ENCODE results near the gene FNDC3B. TPM values are rescaled to one million over a fixed set of nuclear protein-coding genes. Genes with fewer than 3 reads are reported as not detected.

FNDC3B gene
- total and polyA plus RNA-seq, 2 donors = 11.0 to 11.9 TPM

DNA sequence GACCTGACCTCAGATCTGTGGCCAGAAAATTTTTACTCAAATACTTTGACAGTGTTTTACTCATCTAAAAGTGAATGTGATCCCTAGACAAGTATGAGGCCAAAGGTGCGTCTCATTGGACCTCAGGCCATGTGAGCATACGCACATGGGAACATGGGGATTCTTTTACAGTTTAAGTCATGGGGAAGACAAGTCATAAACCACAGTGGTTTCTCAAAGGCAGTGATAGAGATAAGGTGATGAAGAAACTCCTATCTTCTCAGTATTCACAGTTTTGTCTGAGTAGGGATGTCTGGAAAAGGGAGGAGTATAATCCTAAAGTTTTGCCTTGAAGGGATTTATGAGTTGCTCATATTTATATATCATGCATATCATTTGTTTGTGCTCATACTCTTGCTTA is 173.8 kb downstream of the FNDC3B start:
- Histone ChIP-seq H3K4me1 (ENCODE audit: control insufficient read depth in 2 of 2, insufficient read depth in 2 of 2, low read length in 2 of 2) (no peaks in the 10 kb centered on the region), H3K4me3 (ENCODE audit: low read length in 2 of 2) (no peak overlapping the region), H3K9me3 (ENCODE audit: control insufficient read depth in 2 of 2, insufficient read depth in 1 of 2, low read length in 1 of 2) (peaks cover 0 to 3% of the 10 kb centered on the region in 2 donors), H3K27ac (ENCODE audit: low read depth in 1 of 2, low read length in 1 of 2) (no peak overlapping the region), H3K36me3 (ENCODE audit: control insufficient read depth in 2 of 2, insufficient read depth in 2 of 2, low read length in 1 of 2) (no peaks in the 10 kb centered on the region), H3K27me3 (ENCODE audit: control insufficient read depth in 2 of 2, insufficient read depth in 1 of 2, low read length in 1 of 2) (no peaks in the 10 kb centered on the region)
- no peak for DNase-seq (ENCODE audit: low read depth in 6 of 9, low spot score in 9 of 9)
- 96% methylated on average over 2 of the region's 2 CpGs for WGBS

GRCh38 chr3:172213904-172214303 is 174.5 kb downstream of the FNDC3B start:
- Histone ChIP-seq H3K4me1 (ENCODE audit: control insufficient read depth in 2 of 2, insufficient read depth in 2 of 2, low read length in 2 of 2) (no peaks in the 10 kb centered on the region), H3K36me3 (ENCODE audit: control insufficient read depth in 2 of 2, insufficient read depth in 2 of 2, low read length in 1 of 2) (no peaks in the 10 kb centered on the region), H3K9me3 (ENCODE audit: control insufficient read depth in 2 of 2, insufficient read depth in 1 of 2, low read length in 1 of 2) (peaks cover 0 to 3% of the 10 kb centered on the region in 2 donors), H3K4me3 (ENCODE audit: low read length in 2 of 2) (no peak overlapping the region), H3K27me3 (ENCODE audit: control insufficient read depth in 2 of 2, insufficient read depth in 1 of 2, low read length in 1 of 2) (no peaks in the 10 kb centered on the region), H3K27ac (ENCODE audit: low read depth in 1 of 2, low read length in 1 of 2) (no peak overlapping the region)
- DNase-seq (ENCODE audit: low read depth in 6 of 9, low spot score in 9 of 9) = no peak
- WGBS = 96% methylated on average over 4 of the region's 4 CpGs

GRCh38 chr3:172216267-172216666 is 176.9 kb downstream of the FNDC3B start:
- 98% methylated on average over 5 of the region's 5 CpGs for WGBS
- Histone ChIP-seq H3K4me1 (ENCODE audit: control insufficient read depth in 2 of 2, insufficient read depth in 2 of 2, low read length in 2 of 2) (no peaks in the 10 kb centered on the region), H3K27me3 (ENCODE audit: control insufficient read depth in 2 of 2, insufficient read depth in 1 of 2, low read length in 1 of 2) (no peaks in the 10 kb centered on the region), H3K27ac (ENCODE audit: low read depth in 1 of 2, low read length in 1 of 2) (no peak overlapping the region), H3K9me3 (ENCODE audit: control insufficient read depth in 2 of 2, insufficient read depth in 1 of 2, low read length in 1 of 2) (no peaks in the 10 kb centered on the region), H3K4me3 (ENCODE audit: low read length in 2 of 2) (no peak overlapping the region), H3K36me3 (ENCODE audit: control insufficient read depth in 2 of 2, insufficient read depth in 2 of 2, low read length in 1 of 2) (no peaks in the 10 kb centered on the region)
- no peak for DNase-seq (ENCODE audit: low read depth in 6 of 9, low spot score in 9 of 9)

GRCh38 chr3:172216911-172217310 is 177.5 kb downstream of the FNDC3B start:
- Histone ChIP-seq H3K36me3 (ENCODE audit: control insufficient read depth in 2 of 2, insufficient read depth in 2 of 2, low read length in 1 of 2) (no peaks in the 10 kb centered on the region), H3K9me3 (ENCODE audit: control insufficient read depth in 2 of 2, insufficient read depth in 1 of 2, low read length in 1 of 2) (no peaks in the 10 kb centered on the region), H3K4me3 (ENCODE audit: low read length in 2 of 2) (no peak overlapping the region), H3K4me1 (ENCODE audit: control insufficient read depth in 2 of 2, insufficient read depth in 2 of 2, low read length in 2 of 2) (no peaks in the 10 kb centered on the region), H3K27me3 (ENCODE audit: control insufficient read depth in 2 of 2, insufficient read depth in 1 of 2, low read length in 1 of 2) (no peaks in the 10 kb centered on the region), H3K27ac (ENCODE audit: low read depth in 1 of 2, low read length in 1 of 2) (no peak overlapping the region)
- no peak for DNase-seq (ENCODE audit: low read depth in 6 of 9, low spot score in 9 of 9)
- 95% methylated on average over 3 of the region's 3 CpGs for WGBS

DNA sequence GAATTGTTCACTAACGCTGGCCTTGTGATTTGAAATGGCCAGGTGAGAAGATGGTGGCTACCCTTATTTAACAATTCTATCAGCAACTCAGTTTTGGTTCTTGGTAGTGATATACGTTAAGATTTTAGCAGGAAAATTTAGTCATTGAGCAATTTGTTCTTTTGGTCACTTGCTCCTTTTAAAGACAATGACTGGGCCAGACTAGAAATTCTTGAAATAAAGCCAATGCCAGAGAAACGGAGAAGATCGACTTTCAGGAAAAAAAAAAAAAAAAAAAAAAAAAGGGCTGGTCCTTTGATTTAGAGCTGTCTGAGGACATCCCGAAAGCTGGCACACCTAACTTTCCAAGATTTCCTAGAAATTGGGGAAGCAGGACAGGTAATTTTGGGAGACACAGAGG is 178.5 kb downstream of the FNDC3B start:
- no peak for DNase-seq (ENCODE audit: low read depth in 6 of 9, low spot score in 9 of 9)
- Histone ChIP-seq H3K4me3 (ENCODE audit: low read length in 2 of 2) (no peak overlapping the region), H3K36me3 (ENCODE audit: control insufficient read depth in 2 of 2, insufficient read depth in 2 of 2, low read length in 1 of 2) (no peaks in the 10 kb centered on the region), H3K4me1 (ENCODE audit: control insufficient read depth in 2 of 2, insufficient read depth in 2 of 2, low read length in 2 of 2) (no peaks in the 10 kb centered on the region), H3K27ac (ENCODE audit: low read depth in 1 of 2, low read length in 1 of 2) (no peak overlapping the region), H3K9me3 (ENCODE audit: control insufficient read depth in 2 of 2, insufficient read depth in 1 of 2, low read length in 1 of 2) (no peaks in the 10 kb centered on the region), H3K27me3 (ENCODE audit: control insufficient read depth in 2 of 2, insufficient read depth in 1 of 2, low read length in 1 of 2) (no peaks in the 10 kb centered on the region)
- WGBS = 92% methylated on average over 5 of the region's 5 CpGs

- no peak for DNase-seq (ENCODE audit: low read depth in 6 of 9, low spot score in 9 of 9)
- Histone ChIP-seq H3K27ac (ENCODE audit: low read depth in 1 of 2, low read length in 1 of 2) (no peak overlapping the region), H3K9me3 (ENCODE audit: control insufficient read depth in 2 of 2, insufficient read depth in 1 of 2, low read length in 1 of 2) (no peaks in the 10 kb centered on the region), H3K27me3 (ENCODE audit: control insufficient read depth in 2 of 2, insufficient read depth in 1 of 2, low read length in 1 of 2) (no peaks in the 10 kb centered on the region), H3K36me3 (ENCODE audit: control insufficient read depth in 2 of 2, insufficient read depth in 2 of 2, low read length in 1 of 2) (no peaks in the 10 kb centered on the region), H3K4me1 (ENCODE audit: control insufficient read depth in 2 of 2, insufficient read depth in 2 of 2, low read length in 2 of 2) (no peaks in the 10 kb centered on the region), H3K4me3 (ENCODE audit: low read length in 2 of 2) (no peak overlapping the region)
- whole genome bisulfite sequencing = 89% methylated on average over 5 of the region's 5 CpGs
Measured at GRCh38 chr3:172218350-172219323, 179.3 kb downstream of the FNDC3B start.

GRCh38 chr3:172219750-172220149 is 180.4 kb downstream of the FNDC3B start:
- Histone ChIP-seq H3K4me3 (ENCODE audit: low read length in 2 of 2) (no peak overlapping the region), H3K4me1 (ENCODE audit: control insufficient read depth in 2 of 2, insufficient read depth in 2 of 2, low read length in 2 of 2) (no peaks in the 10 kb centered on the region), H3K9me3 (ENCODE audit: control insufficient read depth in 2 of 2, insufficient read depth in 1 of 2, low read length in 1 of 2) (no peaks in the 10 kb centered on the region), H3K27me3 (ENCODE audit: control insufficient read depth in 2 of 2, insufficient read depth in 1 of 2, low read length in 1 of 2) (no peaks in the 10 kb centered on the region), H3K27ac (ENCODE audit: low read depth in 1 of 2, low read length in 1 of 2) (no peak overlapping the region), H3K36me3 (ENCODE audit: control insufficient read depth in 2 of 2, insufficient read depth in 2 of 2, low read length in 1 of 2) (no peaks in the 10 kb centered on the region)
- no peak for DNase-seq (ENCODE audit: low read depth in 6 of 9, low spot score in 9 of 9)

GRCh38 chr3:172221547-172221946 is 182.2 kb downstream of the FNDC3B start:
- WGBS = 95% methylated on average over 2 of the region's 2 CpGs
- Histone ChIP-seq H3K27ac (ENCODE audit: low read depth in 1 of 2, low read length in 1 of 2) (no peak overlapping the region), H3K4me3 (ENCODE audit: low read length in 2 of 2) (no peak overlapping the region), H3K36me3 (ENCODE audit: control insufficient read depth in 2 of 2, insufficient read depth in 2 of 2, low read length in 1 of 2) (no peaks in the 10 kb centered on the region), H3K4me1 (ENCODE audit: control insufficient read depth in 2 of 2, insufficient read depth in 2 of 2, low read length in 2 of 2) (no peaks in the 10 kb centered on the region), H3K27me3 (ENCODE audit: control insufficient read depth in 2 of 2, insufficient read depth in 1 of 2, low read length in 1 of 2) (no peaks in the 10 kb centered on the region), H3K9me3 (ENCODE audit: control insufficient read depth in 2 of 2, insufficient read depth in 1 of 2, low read length in 1 of 2) (no peaks in the 10 kb centered on the region)
- DNase-seq (ENCODE audit: low read depth in 6 of 9, low spot score in 9 of 9) = no peak

DNA sequence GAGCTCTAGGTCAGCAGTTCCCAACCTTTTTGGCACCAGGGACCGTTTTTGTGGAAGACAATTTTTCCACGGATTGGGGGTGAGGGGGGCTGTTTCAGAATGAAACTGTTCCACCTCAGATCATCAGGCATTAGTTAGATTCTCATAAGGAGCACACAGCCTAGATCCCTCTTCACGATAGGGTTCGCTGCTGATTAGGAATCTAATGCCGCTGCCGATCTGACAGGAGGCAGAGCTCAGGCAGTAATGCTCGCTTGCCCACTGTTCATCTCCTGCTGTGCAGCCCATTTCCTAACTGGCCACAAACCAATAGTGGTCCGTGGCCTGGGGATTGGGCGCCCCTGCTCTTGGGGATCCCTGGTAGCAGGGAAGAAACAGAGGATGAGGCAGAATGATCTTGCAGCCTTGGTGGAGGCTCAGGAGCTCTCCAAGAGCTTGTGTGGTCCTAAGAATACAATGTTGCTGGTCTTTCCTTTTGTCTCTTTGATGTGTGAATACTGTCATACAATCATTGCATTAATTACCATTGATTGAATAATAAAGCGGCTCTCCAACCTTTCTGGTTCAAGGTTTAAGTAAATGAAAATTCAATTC is 183.2 kb downstream of the FNDC3B start:
- H3K4me3 ChIP-seq (ENCODE audit: low read length in 2 of 2) = no peak overlapping the region
- no peaks in the 10 kb centered on the region for H3K9me3 ChIP-seq (ENCODE audit: control insufficient read depth in 2 of 2, insufficient read depth in 1 of 2, low read length in 1 of 2)
- no peaks in the 10 kb centered on the region for H3K27me3 ChIP-seq (ENCODE audit: control insufficient read depth in 2 of 2, insufficient read depth in 1 of 2, low read length in 1 of 2)
- 95% methylated on average over 10 of the region's 10 CpGs for WGBS
- no peaks in the 10 kb centered on the region for H3K36me3 ChIP-seq (ENCODE audit: control insufficient read depth in 2 of 2, insufficient read depth in 2 of 2, low read length in 1 of 2)
- H3K27ac ChIP-seq (ENCODE audit: low read depth in 1 of 2, low read length in 1 of 2) = no peak overlapping the region
- no peaks in the 10 kb centered on the region for H3K4me1 ChIP-seq (ENCODE audit: control insufficient read depth in 2 of 2, insufficient read depth in 2 of 2, low read length in 2 of 2)
- DNase-seq (ENCODE audit: low read depth in 6 of 9, low spot score in 9 of 9) = no peak

All from thymus (tissue), 11 donors.